ENCODE data around the gene GPR18.

GPR18 gene, protein sequence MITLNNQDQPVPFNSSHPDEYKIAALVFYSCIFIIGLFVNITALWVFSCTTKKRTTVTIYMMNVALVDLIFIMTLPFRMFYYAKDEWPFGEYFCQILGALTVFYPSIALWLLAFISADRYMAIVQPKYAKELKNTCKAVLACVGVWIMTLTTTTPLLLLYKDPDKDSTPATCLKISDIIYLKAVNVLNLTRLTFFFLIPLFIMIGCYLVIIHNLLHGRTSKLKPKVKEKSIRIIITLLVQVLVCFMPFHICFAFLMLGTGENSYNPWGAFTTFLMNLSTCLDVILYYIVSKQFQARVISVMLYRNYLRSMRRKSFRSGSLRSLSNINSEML

DNA sequence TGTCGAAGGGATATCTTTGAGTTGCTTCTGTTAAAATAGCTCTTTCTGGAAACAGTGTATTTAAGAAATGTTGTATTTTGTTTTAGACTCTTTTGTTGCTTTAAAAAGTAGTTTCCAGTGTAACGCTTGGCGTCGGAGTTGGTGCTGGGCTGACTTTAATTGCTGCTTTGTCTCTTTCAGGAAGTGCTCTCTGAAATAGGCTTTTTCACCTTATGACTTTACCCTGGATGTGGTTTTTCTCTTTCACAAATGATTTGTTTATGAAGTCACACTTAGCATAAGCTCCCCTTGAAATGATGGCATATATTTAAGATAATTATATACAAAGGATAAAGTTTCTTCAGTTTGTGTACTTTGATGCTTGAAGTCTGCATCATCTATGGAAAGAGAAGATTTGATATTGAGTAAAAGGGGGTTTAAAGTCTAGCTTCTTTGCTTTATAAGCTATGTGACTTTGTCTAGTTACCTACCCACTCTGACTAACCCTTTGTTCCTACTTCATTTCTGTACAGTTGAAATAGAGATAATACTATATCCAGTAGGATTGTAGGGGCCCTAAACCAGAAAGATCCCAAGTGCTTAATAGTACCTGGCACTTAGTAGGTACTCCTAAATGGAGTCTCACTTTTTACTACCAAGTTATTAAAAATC lies at the start of gene GPR18:
GPR18 (minus strand) TSS at position 170 of the 651 bp plus-strand sequence. CDS start 2,507 bp downstream, outside the sequence.
- H3K27ac ChIP-seq (ENCODE audit: low read length) = no peak within 1 kb of the TSS

GRCh38 chr13:99307648-99308339 lies 49.6 kb upstream of the GPR18 start:
- no peaks in the 10 kb centered on the region for H3K4me1 ChIP-seq (ENCODE audit: insufficient read depth, low read length)
- H3K36me3 ChIP-seq (ENCODE audit: insufficient read depth, low read depth, low read length) = peaks cover 6% of the 10 kb centered on the region; the same call in 1 of the 2 replicates
- H3K27ac ChIP-seq (ENCODE audit: low read length) = no peak overlapping the region
- H3K9ac ChIP-seq (ENCODE audit: low read depth, low read length) = no peak overlapping the region
- no peaks in the 10 kb centered on the region for H3K9me3 ChIP-seq (ENCODE audit: insufficient read depth, low read depth, low read length)
- no peaks in the 10 kb centered on the region for H3K27me3 ChIP-seq (ENCODE audit: insufficient read depth, low read length)
- no peak overlapping the region for H3K4me3 ChIP-seq (ENCODE audit: low read length)

More for the DNA sequence above, at the start of gene GPR18:
- H3K4me1 ChIP-seq (ENCODE audit: insufficient read depth, low read length) = no peaks in the 10 kb centered on the region
- no peak within 1 kb of the TSS for H3K9ac ChIP-seq (ENCODE audit: low read depth, low read length)
- no peaks in the 10 kb centered on the region for H3K9me3 ChIP-seq (ENCODE audit: insufficient read depth, low read depth, low read length)
- H3K36me3 ChIP-seq (ENCODE audit: insufficient read depth, low read depth, low read length) = peaks cover 26% of the 10 kb centered on the region
- H3K27me3 ChIP-seq (ENCODE audit: insufficient read depth, low read length) = no peaks in the 10 kb centered on the region
- H3K4me3 ChIP-seq (ENCODE audit: low read length) = no peak within 1 kb of the TSS

- Histone ChIP-seq H3K4me3 (ENCODE audit: low read length) (no peak within 1 kb of the TSS), H3K4me1 (ENCODE audit: insufficient read depth, low read length) (no peaks in the 10 kb centered on the region), H3K9me3 (ENCODE audit: insufficient read depth, low read depth, low read length) (no peaks in the 10 kb centered on the region), H3K27me3 (ENCODE audit: insufficient read depth, low read length) (no peaks in the 10 kb centered on the region), H3K27ac (ENCODE audit: low read length) (no peak within 1 kb of the TSS), H3K36me3 (ENCODE audit: insufficient read depth, low read depth, low read length) (peaks cover 6% of the 10 kb centered on the region; the same call in 1 of the 2 replicates), H3K9ac (ENCODE audit: low read depth, low read length) (no peak within 1 kb of the TSS)
Observed at GRCh38 chr13:99307247-99307646, 49.1 kb upstream of the GPR18 start, which contains the start of gene GPR183. Gene GPR183, minus strand, starts transcription at chr13:99307399. Its CDS starts 11,254 bp downstream, at chr13:99296145.

GRCh38 chr13:99305566-99305965 lies 47.4 kb upstream of the GPR18 start:
- H3K27me3 ChIP-seq (ENCODE audit: insufficient read depth, low read length) = no peaks in the 10 kb centered on the region
- H3K9ac ChIP-seq (ENCODE audit: low read depth, low read length) = no peak overlapping the region
- peaks cover 6% of the 10 kb centered on the region; the same call in 1 of the 2 replicates for H3K36me3 ChIP-seq (ENCODE audit: insufficient read depth, low read depth, low read length)
- H3K9me3 ChIP-seq (ENCODE audit: insufficient read depth, low read depth, low read length) = no peaks in the 10 kb centered on the region
- no peak overlapping the region for H3K27ac ChIP-seq (ENCODE audit: low read length)
- H3K4me1 ChIP-seq (ENCODE audit: insufficient read depth, low read length) = no peaks in the 10 kb centered on the region
- H3K4me3 ChIP-seq (ENCODE audit: low read length) = no peak overlapping the region

- H3K4me3 ChIP-seq (ENCODE audit: low read length) = no peak overlapping the region
- no peak overlapping the region for H3K9ac ChIP-seq (ENCODE audit: low read depth, low read length)
- H3K4me1 ChIP-seq (ENCODE audit: insufficient read depth, low read length) = no peaks in the 10 kb centered on the region
- H3K9me3 ChIP-seq (ENCODE audit: insufficient read depth, low read depth, low read length) = no peaks in the 10 kb centered on the region
- H3K27me3 ChIP-seq (ENCODE audit: insufficient read depth, low read length) = no peaks in the 10 kb centered on the region
- H3K36me3 ChIP-seq (ENCODE audit: insufficient read depth, low read depth, low read length) = peaks cover 6% of the 10 kb centered on the region; the same call in 1 of the 2 replicates
- H3K27ac ChIP-seq (ENCODE audit: low read length) = no peak overlapping the region
Observed at GRCh38 chr13:99305158-99305557, 47.0 kb upstream of the GPR18 start.

GRCh38 chr13:99304541-99304940 lies 46.4 kb upstream of the GPR18 start:
- no peaks in the 10 kb centered on the region for H3K9me3 ChIP-seq (ENCODE audit: insufficient read depth, low read depth, low read length)
- H3K4me1 ChIP-seq (ENCODE audit: insufficient read depth, low read length) = no peaks in the 10 kb centered on the region
- H3K27me3 ChIP-seq (ENCODE audit: insufficient read depth, low read length) = no peaks in the 10 kb centered on the region
- peaks cover 6% of the 10 kb centered on the region; the same call in 1 of the 2 replicates for H3K36me3 ChIP-seq (ENCODE audit: insufficient read depth, low read depth, low read length)
- H3K9ac ChIP-seq (ENCODE audit: low read depth, low read length) = no peak overlapping the region
- no peak overlapping the region for H3K27ac ChIP-seq (ENCODE audit: low read length)
- H3K4me3 ChIP-seq (ENCODE audit: low read length) = no peak overlapping the region

- H3K27ac ChIP-seq (ENCODE audit: low read length) = no peak overlapping the region
- H3K4me1 ChIP-seq (ENCODE audit: insufficient read depth, low read length) = no peaks in the 10 kb centered on the region
- no peaks in the 10 kb centered on the region for H3K9me3 ChIP-seq (ENCODE audit: insufficient read depth, low read depth, low read length)
- H3K9ac ChIP-seq (ENCODE audit: low read depth, low read length) = no peak overlapping the region
- H3K27me3 ChIP-seq (ENCODE audit: insufficient read depth, low read length) = no peaks in the 10 kb centered on the region
- H3K4me3 ChIP-seq (ENCODE audit: low read length) = no peak overlapping the region
- H3K36me3 ChIP-seq (ENCODE audit: insufficient read depth, low read depth, low read length) = peaks cover 6% of the 10 kb centered on the region; the same call in 1 of the 2 replicates
Observed at GRCh38 chr13:99303863-99304521, 45.8 kb upstream of the GPR18 start.

DNA sequence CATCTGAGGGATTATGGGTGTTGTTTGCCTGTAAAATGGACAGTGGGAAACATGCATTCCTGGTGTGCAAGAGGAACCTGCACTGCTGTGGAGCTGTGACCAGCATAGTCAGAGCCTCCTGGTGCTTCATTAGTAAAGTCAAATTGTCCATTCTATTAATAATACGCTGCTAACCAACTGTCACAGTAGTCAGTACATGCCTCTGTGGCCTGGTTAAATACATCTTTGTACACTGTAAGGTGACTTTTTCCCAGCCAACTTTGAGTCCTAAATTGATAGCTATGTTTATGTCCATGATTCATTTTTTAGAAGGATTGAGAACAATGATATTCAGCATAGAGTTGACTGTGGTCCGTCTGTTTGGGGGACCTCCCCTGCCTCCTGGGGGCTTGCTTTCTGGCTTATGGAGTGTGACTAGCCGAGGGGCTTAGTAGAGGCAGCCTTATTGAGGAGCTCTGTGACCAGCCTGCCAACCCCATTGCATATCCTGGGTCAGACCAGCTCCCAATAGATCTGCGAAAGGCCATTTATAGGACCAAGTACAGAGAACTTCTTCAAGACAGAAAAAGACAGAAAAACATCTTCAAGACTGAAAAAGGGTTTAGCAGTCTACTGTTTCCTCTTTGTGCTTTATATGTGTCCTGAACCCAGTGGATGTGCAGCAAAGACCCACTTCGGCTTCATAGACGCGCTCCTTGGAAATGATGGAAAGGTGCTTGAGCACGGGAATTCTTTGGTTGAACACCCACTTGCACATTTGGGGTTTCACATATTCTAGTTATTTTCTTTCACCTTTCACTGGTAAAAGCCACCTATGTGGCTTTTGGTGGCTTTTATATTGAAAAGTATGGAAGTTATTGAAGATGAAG lies 44.7 kb upstream of the GPR18 start:
- Histone ChIP-seq H3K4me3 (ENCODE audit: low read length) (no peak overlapping the region), H3K4me1 (ENCODE audit: insufficient read depth, low read length) (no peaks in the 10 kb centered on the region), H3K27me3 (ENCODE audit: insufficient read depth, low read length) (no peaks in the 10 kb centered on the region), H3K9ac (ENCODE audit: low read depth, low read length) (no peak overlapping the region), H3K27ac (ENCODE audit: low read length) (no peak overlapping the region), H3K36me3 (ENCODE audit: insufficient read depth, low read depth, low read length) (no peaks in the 10 kb centered on the region), H3K9me3 (ENCODE audit: insufficient read depth, low read depth, low read length) (no peaks in the 10 kb centered on the region)

GRCh38 chr13:99301913-99302636 lies 43.9 kb upstream of the GPR18 start:
- Histone ChIP-seq H3K4me1 (ENCODE audit: insufficient read depth, low read length) (no peaks in the 10 kb centered on the region), H3K4me3 (ENCODE audit: low read length) (no peak overlapping the region), H3K27me3 (ENCODE audit: insufficient read depth, low read length) (no peaks in the 10 kb centered on the region), H3K27ac (ENCODE audit: low read length) (no peak overlapping the region), H3K9me3 (ENCODE audit: insufficient read depth, low read depth, low read length) (no peaks in the 10 kb centered on the region), H3K9ac (ENCODE audit: low read depth, low read length) (no peak overlapping the region), H3K36me3 (ENCODE audit: insufficient read depth, low read depth, low read length) (no peaks in the 10 kb centered on the region)

DNA sequence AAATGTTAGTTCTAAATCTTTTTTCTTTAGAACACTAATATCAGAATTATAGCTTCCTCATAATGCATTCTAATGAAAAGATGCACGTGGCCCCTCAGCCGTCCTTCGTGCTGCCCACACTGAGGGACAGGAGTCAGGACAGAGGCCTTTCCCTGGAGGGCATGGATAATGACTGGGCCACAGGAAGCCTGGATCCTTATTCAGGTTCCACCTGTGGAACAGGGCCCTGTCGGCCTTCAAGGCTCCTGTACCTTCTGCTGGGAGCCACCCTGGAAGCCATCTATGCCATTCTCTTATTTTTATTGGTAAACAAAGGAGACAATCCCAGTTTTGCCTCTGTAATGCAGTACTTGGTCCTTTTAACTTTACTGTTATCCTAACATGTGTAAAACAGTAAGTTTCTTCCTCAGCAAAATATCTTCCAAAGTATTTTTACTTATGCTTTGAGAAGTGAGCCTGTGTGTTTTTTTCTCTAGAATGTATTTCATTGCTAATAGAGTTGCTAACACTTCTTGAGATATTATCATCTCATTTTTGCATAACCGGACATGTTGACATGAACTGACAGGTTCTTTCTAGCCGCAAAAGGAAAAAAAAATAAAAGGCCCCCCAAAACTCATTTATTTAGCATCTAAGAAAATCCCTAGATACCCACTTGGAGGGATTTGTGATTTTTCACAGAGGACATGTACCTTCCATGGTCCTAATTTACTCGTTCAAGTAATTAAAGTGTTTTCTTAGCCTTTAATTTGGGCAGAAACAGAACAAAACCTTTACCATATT lies 43.1 kb upstream of the GPR18 start:
- no peaks in the 10 kb centered on the region for H3K36me3 ChIP-seq (ENCODE audit: insufficient read depth, low read depth, low read length)
- no peaks in the 10 kb centered on the region for H3K4me1 ChIP-seq (ENCODE audit: insufficient read depth, low read length)
- H3K4me3 ChIP-seq (ENCODE audit: low read length) = no peak overlapping the region
- no peak overlapping the region for H3K27ac ChIP-seq (ENCODE audit: low read length)
- H3K9ac ChIP-seq (ENCODE audit: low read depth, low read length) = no peak overlapping the region
- no peaks in the 10 kb centered on the region for H3K27me3 ChIP-seq (ENCODE audit: insufficient read depth, low read length)
- H3K9me3 ChIP-seq (ENCODE audit: insufficient read depth, low read depth, low read length) = no peaks in the 10 kb centered on the region
